GM18519 (cell line): ENCODE results near the gene EGFL7.

ENCODE experiments used
- ATAC-seq: cut with Tn5 transposase; IDR thresholded peaks from one replicate; pipeline ENCODE4 v1.9.1; 2021; ENCODE audit warnings: mild to moderate bottlenecking, moderate library complexity; ENCODE audit not compliant: unreplicated experiment, low FRiP score

EGFL7 gene

DNA sequence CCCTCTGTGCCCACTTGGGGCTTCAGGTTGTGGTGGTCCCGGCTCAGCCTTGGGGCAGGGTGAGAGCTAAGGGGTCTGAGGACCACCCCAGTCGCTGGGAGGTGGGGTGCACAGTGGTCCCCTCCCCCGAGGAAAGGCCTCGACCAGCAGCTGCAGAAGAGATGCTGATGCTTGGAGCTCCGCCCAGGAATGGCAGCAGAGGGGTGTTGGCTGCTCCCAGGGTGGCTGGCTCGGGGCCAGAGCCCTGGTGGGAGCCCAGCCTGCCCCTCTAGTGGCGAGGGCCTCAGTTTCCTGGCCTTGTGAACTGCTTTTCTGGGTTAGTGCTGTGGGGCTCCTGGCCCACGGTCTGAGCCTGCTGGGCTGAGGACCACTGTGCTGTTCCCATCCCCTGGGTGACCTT is 50.8 kb downstream of the EGFL7 start:
- no peak for ATAC-seq

DNA sequence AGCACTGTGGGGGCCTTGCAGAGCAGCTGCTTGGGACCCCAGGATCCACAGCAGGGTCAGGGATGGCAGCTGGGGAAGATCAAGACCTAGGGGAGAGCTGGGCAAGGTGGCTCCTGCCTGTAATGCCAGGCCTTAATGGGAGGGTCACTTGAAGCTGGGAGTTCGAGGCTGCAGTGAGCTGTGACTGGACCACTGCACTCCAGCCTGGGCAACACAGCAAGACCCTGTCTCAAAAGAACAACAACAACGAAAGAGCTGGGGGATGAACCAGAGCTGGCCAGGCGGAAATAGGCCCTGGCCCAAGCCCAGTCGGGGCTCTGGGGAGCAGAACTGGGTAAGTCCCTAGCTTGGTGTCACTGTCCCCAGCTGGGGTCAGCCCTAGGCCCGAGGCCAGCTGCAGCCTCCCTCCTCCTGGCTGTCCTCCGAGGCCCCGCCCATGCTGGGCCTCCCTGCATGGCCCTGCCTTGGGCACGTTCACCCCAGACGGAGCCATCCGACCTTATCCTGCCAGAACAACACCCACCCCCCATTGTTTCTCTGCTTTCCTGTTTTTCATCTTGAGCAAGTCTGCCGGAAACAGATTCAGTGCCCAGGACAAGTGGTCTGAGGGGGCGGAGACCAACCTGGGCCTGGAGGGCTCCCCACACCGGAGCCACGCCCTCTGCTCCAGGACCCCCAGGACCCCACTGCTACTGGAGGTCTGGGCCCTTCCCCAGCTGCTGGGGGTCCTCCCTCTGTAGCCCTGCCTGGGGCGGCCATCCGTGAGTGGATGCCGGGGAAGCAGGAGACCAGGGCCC is 51.6 kb downstream of the EGFL7 start:
- ATAC-seq: no peak

DNA sequence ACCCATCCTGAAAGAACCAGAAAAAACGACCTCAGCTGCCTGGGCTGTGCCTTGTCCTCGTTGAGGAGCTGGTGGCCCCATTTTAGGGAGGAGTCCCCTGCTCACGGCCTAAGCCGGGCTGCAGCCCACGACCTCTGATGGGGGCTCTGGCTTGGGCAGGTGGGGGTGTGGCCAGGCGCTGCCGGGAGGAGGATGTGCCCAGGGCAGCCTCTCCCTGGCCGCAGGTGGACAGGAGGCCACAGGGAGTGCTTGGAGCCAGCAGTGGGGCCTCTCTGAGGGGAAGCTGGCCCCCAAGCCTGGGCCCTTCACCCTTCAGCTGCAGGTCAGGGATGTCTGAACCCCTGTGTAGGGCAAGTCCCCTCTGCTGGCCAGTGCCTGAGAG is 52.2 kb downstream of the EGFL7 start:
- ATAC-seq: no peak

DNA sequence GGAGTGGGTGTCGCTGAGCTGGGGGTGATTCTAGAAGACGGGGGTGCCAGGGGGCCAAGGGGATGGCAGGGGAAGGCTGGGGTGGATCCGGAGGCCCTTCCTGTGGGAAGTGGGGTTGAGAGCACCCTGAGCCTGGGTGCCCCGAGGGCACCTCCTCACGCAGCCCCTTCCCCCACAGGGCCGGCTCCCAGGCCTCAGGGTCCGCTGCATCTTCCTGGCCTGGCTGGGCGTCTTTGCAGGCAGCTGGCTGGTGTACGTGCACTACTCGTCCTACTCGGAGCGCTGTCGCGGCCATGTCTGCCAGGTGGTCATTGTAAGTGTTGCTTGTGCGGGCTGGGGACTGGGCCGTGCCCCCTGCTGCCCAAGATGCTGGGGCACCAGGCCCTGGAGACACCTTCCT is 54.7 kb downstream of the EGFL7 start:
- no peak for ATAC-seq

DNA sequence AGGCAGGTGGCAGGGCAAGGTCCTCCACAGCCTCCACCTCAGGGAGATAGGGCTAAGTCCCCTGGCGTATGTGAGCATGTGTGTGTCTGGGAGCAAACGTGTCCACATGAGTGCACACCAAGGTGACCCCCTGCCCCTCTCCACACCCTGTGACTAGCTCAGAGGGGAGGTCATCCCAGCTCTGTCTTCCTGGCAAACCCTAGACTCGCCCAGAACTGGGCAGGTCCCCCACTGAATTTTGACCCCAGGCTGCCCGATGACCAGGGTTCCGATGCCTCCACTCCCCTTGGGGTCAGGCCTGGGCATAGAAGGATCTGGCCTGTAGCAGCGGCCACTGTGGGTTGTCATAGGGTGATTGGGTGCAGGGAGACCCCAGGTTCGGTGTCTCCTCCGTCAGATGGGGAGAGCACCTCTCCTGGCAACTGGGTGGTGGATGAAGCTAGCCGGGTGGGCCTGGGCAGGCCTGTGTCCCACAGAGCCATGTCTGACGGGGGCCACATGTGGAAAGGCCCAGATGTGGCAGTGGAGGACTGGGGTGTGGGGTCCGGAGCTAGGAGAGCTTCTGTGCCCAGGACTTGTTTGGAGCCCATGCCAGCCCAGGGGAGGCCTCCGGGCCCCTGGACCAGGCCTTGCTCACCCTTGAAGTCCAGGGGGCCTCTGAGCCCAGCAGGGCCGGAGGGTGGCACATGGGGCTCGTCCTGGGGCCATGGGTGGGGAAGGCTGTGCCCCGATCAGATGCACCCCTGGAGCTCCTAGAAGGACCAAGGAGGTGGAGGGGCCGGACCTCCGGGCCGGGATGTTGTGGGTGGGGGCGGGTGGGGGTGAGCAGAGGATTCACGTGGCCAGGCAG is 55.9 kb downstream of the EGFL7 start:
- ATAC-seq: no peak

DNA sequence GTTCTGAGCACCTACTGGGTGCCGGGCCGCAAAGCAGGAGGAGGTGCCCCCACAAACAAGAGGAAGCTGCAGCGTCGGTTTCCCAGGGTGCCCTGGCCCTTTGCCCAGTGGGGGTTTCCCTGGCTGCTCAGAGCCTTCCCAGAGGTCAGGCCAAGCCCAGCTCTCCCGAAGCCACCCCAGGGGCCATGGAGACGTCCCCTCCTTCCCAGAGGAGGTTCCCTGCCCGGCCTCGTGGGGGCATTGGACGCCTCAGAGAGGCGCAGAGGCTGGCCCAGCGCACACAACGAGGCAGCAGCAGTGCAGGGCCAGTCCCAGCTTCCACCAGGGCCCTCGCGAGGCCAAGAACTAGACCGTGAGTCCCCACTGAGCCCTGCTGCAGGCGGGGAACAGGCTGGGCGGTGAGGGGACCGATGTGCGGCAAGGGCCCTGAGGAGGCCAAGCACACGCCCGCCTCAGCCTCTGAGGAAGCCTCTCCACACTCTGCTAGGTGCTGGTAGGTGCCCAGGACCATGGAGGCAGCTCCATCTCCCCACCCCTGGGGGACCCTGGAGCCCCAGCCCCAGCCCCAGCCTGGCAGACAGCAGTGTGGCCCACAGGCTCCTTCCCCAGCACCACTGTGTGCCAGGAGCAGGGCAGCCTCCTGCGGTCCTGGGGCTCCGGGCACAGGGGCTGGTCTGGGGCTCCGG is 56.6 kb downstream of the EGFL7 start:
- no peak for ATAC-seq

DNA sequence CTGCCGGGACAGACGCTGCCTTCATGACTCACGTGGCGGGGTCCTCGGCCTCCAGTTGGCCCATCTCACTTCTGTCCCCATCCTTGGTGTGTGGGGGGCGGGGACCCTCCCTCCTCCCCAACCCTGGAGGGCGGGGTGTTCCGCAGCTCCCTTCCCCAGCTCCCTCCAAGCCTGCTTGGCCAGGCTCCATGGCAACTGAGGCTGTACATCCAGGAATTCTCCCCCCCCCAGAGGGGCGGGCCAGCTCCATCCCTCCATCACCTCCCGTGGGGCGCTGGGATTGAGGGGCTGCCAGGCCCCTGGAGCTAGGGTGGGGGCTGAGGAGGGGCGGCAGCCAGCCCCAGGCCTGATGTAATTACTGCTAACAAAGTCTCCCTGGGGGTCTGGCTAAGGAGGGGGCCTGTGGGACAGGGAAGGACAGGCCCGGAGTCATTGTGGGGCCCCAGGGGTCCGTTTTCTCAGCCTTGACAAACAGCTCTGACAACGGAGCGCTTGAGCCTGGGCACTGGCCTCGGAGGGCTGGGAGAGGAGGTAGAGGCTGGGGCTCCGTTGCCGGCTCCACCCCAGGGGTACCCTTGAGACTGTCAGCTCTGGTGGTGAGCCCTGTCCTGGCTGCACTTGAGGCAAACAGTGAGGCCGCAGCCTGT is 57.7 kb downstream of the EGFL7 start:
- ATAC-seq: no peak

DNA sequence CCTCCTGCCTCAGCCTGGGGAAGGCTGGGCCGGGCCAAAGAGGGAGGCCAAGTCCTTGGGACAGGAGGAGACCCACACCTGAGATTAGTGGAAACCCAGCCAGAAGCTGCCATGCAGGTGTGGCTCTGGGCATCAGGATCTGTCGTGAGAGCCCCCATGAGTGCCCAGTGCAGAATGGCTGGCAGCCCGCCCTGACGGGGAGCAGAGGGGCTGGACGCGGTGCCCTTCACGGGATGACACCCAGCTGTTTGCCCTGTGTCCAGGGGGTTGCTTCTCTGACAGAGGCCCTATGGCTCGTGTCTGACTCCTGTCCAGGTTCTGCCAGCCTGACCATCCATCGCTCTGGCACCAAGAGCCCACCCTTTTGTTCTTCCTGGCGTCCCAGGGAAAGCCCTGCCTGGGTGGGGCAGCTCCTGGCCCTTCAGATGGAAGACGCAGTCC is 58.2 kb downstream of the EGFL7 start:
- no peak for ATAC-seq

DNA sequence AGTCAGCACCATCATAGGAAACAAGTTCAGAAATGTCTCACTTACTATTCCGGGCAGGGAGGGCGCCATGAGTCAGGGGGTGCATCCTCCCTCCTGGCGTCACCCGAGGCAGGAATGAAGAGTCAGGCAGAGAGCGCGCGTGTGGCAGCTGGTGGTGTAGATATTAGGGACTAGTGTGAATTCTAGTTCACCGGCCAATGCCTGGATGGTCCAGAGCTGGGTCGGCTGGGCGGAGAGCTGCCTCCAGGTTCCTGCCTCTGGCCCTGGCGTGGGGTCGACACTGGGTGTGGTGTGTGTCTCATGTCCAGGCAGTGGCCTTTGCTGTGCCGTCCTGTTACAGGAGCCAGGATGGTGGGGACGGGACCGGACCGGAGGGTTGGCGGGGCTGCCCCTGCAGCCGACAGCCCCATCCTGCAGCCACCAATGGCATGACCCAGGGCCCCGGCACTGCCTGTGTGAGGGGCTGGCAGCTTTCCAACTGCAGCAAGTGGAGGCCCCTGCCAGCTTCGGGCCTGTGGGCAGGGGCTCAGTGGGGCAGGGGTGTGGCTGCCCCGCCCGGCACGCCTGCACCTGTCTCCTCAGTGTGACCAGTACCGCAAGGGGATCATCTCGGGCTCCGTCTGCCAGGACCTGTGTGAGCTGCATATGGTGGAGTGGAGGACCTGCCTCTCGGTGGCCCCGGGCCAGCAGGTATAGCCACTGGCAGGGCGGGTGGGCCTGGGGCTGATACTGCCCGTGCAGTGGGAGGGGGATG is 58.8 kb downstream of the EGFL7 start:
- no peak for ATAC-seq
